Parathyroid adenoma (tissue), 2 donors: ENCODE results near the gene SLC49A4.

Experiments used
- H2AFZ ChIP-seq: fragments of 300-600 bp; sonication (generic); one replicate; pipeline ENCODE4 v1.7.0; 2017; ENCODE audit warnings: antibody characterized with exemption, mild to moderate bottlenecking
- H3K27ac ChIP-seq: fragments of 300-600 bp; sonication (generic); one replicate; pipeline ENCODE4 v1.7.0; 2017
- H3K27me3 ChIP-seq: fragments of 300-600 bp; sonication (generic); one replicate; pipeline ENCODE4 v1.7.0; 2017; ENCODE audit warnings: low read length; ENCODE audit not compliant: control insufficient read depth, insufficient read depth
- H3K36me3 ChIP-seq: fragments of 300-600 bp; sonication (generic); one replicate; pipeline ENCODE4 v1.7.0; 2017; ENCODE audit warnings: low read length; ENCODE audit not compliant: control insufficient read depth, insufficient read depth
- H3K4me1 ChIP-seq: fragments of 300-600 bp; sonication (generic); one replicate; pipeline ENCODE4 v1.7.0; 2017; ENCODE audit warnings: control low read depth
- H3K4me2 ChIP-seq: fragments of 300-600 bp; sonication (generic); one replicate; pipeline ENCODE4 v1.7.0; 2017; ENCODE audit warnings: low read length
- H3K4me3 ChIP-seq: fragments of 300-600 bp; sonication (generic); one replicate; pipeline ENCODE4 v1.7.0; 2017; ENCODE audit warnings: low read depth, low read length
- H3K79me2 ChIP-seq: fragments of 300-600 bp; sonication (generic); one replicate; pipeline ENCODE4 v1.7.0; 2017; ENCODE audit warnings: control low read depth
- H3K9ac ChIP-seq: fragments of 300-600 bp; sonication (generic); one replicate; pipeline ENCODE4 v1.7.0; 2017; ENCODE audit warnings: mild to moderate bottlenecking
- H3K9me3 ChIP-seq: fragments of 300-600 bp; sonication (generic); one replicate; pipeline ENCODE4 v1.7.0; 2017; ENCODE audit warnings: low read length; ENCODE audit not compliant: control insufficient read depth
- CTCF ChIP-seq: fragments of 300-600 bp; sonication (generic); IDR thresholded peaks from one replicate; pipeline ENCODE4 v1.7.0; 2017; ENCODE audit warnings: antibody characterized with exemption, mild to moderate bottlenecking
- donor health status: primary hyperparathyroidism.

The SLC49A4 gene

GRCh38 chr3:122755491-122755890 is 39.4 kb upstream of the SLC49A4 start:
- no peaks in the 10 kb centered on the region for H3K4me1 ChIP-seq
- no peak overlapping the region for H3K4me2 ChIP-seq
- no peak overlapping the region for H3K9ac ChIP-seq
- H3K27ac ChIP-seq = no peak overlapping the region
- H3K4me3 ChIP-seq = no peak overlapping the region
- H3K9me3 ChIP-seq = no peaks in the 10 kb centered on the region
- H3K36me3 ChIP-seq = no peaks in the 10 kb centered on the region
- H3K79me2 ChIP-seq = no peaks in the 10 kb centered on the region
- no peak overlapping the region for H2AFZ ChIP-seq
- H3K27me3 ChIP-seq = no peaks in the 10 kb centered on the region
- TF ChIP-seq CTCF = no peak

- no peak overlapping the region for H3K27ac ChIP-seq
- H3K36me3 ChIP-seq = no peaks in the 10 kb centered on the region
- H3K9ac ChIP-seq = no peak overlapping the region
- no peak for TF ChIP-seq CTCF
- H3K9me3 ChIP-seq = no peaks in the 10 kb centered on the region
- H3K27me3 ChIP-seq = no peaks in the 10 kb centered on the region
- H3K79me2 ChIP-seq = no peaks in the 10 kb centered on the region
- H3K4me2 ChIP-seq = no peak overlapping the region
- H3K4me1 ChIP-seq = no peaks in the 10 kb centered on the region
- no peak overlapping the region for H2AFZ ChIP-seq
- H3K4me3 ChIP-seq = no peak overlapping the region
These were observed 35.9 kb upstream of the SLC49A4 start for GRCh38 chr3:122758877-122759560.

- no peak overlapping the region for H3K4me2 ChIP-seq
- no peaks in the 10 kb centered on the region for H3K79me2 ChIP-seq
- H2AFZ ChIP-seq = no peak overlapping the region
- no peak for TF ChIP-seq CTCF
- H3K9ac ChIP-seq = no peak overlapping the region
- no peaks in the 10 kb centered on the region for H3K27me3 ChIP-seq
- H3K4me3 ChIP-seq = no peak overlapping the region
- no peaks in the 10 kb centered on the region for H3K4me1 ChIP-seq
- no peaks in the 10 kb centered on the region for H3K9me3 ChIP-seq
- H3K27ac ChIP-seq = no peak overlapping the region
- H3K36me3 ChIP-seq = no peaks in the 10 kb centered on the region
These were observed 34.2 kb upstream of the SLC49A4 start for GRCh38 chr3:122760453-122761271.

- Histone ChIP-seq H2AFZ (no peak overlapping the region), H3K79me2 (no peaks in the 10 kb centered on the region), H3K4me1 (no peaks in the 10 kb centered on the region), H3K9ac (no peak overlapping the region), H3K27me3 (no peaks in the 10 kb centered on the region), H3K9me3 (no peaks in the 10 kb centered on the region), H3K36me3 (no peaks in the 10 kb centered on the region), H3K4me2 (no peak overlapping the region), H3K4me3 (no peak overlapping the region), H3K27ac (no peak overlapping the region)
- no peak for TF ChIP-seq CTCF
These were observed 28.4 kb upstream of the SLC49A4 start for GRCh38 chr3:122766430-122766829.
